HepG2 (cell line): ENCODE measurements around the gene TMEM38A. TPM values are rescaled to one million over a fixed set of nuclear protein-coding genes. Genes with fewer than 3 reads are reported as not detected.
A peak's percentile ranks its signal among the peaks of the same experiment; 100 is the strongest.

Experiments
- ATAC-seq: fragments of 200-7000 bp; cut with Tn5 transposase; 3 replicates; pipeline ENCODE4 v1.9.1; 2020; ENCODE audit warnings: mild to moderate bottlenecking, moderate library complexity
- BruUV-seq: library from RNA; stranded (reverse); fragments of 400-500 nt; replicated peaks from 2 replicates; lab custom pipeline; 2021; lab: Mats Ljungman, UMichigan
- CTCF ChIA-PET: fragments of 300-600 bp; formaldehyde crosslinking; extraction: SDS; loops from one replicate; lab custom pipeline; 2021; ENCODE audit warnings: low total read pairs, inconsistent platforms, low intra/inter-chr PET ratio; lab: Yijun Ruan, JAX
- POLR2A ChIA-PET: fragments of 350-600 bp; sonication (Branson Sonifier 250); formaldehyde crosslinking; loops from one replicate; lab custom pipeline; 2020; ENCODE audit warnings: antibody characterized with exemption, inconsistent platforms; lab: Yijun Ruan, JAX
- DNase-seq: peaks from one replicate; pipeline ENCODE4 v3.0.0-alpha.2; 2015; ENCODE audit warnings: low spot score
- FAIRE-seq: peaks from 3 replicates; lab custom pipeline; 2011; peaks lifted over from hg19 to GRCh38; lab: Jason Lieb, UNC
- H2AFZ ChIP-seq: one replicate; pipeline ENCODE4 v1.6.1; 2011; ENCODE audit warnings: low read length, inconsistent platforms
- H3K27ac ChIP-seq: fragments of 300-600 bp; 3 replicates; pipeline ENCODE4 v1.8.0; 2011; ENCODE audit warnings: mixed run types, mild to moderate bottlenecking, mixed read lengths, low read length, inconsistent platforms; ENCODE audit not compliant: insufficient read depth; ENCODE audit errors: extremely low read length
- H3K27me3 ChIP-seq, 2 experiments: fragments of 200-600 bp in 1 of 2; 2 replicates in 1 of 2; 3 replicates in 1 of 2; pipeline versions ENCODE4 v1.6.0 to v1.8.0; 2011; ENCODE audit warnings: low read length in 2 of 2, mild to moderate bottlenecking in 2 of 2, moderate library complexity in 2 of 2, inconsistent platforms in 1 of 2; ENCODE audit not compliant: insufficient read depth in 2 of 2, control insufficient read depth in 1 of 2
- H3K36me3 ChIP-seq, 2 experiments: fragments of 200-600 bp in 1 of 2; replicated peaks in 1 of 2; 2 replicates in 1 of 2; 3 replicates in 1 of 2; pipeline versions ENCODE4 v1.5.1 to v1.8.0; 2011; ENCODE audit warnings: low read length in 2 of 2, inconsistent platforms in 1 of 2; ENCODE audit not compliant: insufficient read depth in 2 of 2, control insufficient read depth in 1 of 2
- H3K4me1 ChIP-seq: 2 replicates; pipeline ENCODE4 v1.5.1; 2012; ENCODE audit warnings: low read length, inconsistent platforms; ENCODE audit not compliant: insufficient read depth
- H3K4me2 ChIP-seq: 2 replicates; pipeline ENCODE4 v1.6.0; 2011; ENCODE audit warnings: low read depth, low read length, inconsistent platforms
- H3K4me3 ChIP-seq, 3 experiments: fragments of 200-600 bp in 1 of 3; sonication (generic), shearing (Covaris generic) in 1 of 3; replicated peaks in 1 of 3; 2 replicates each; pipeline ENCODE4 v1.5.1; 2011 to 2016; ENCODE audit warnings: low read length in 3 of 3, inconsistent platforms in 2 of 3, low read depth in 2 of 3, mild to moderate bottlenecking in 2 of 3, control low read depth in 1 of 3, mixed read lengths in 1 of 3; ENCODE audit not compliant: insufficient read depth in 1 of 3
- H3K79me2 ChIP-seq: one replicate; pipeline ENCODE4 v1.6.1; 2011; ENCODE audit warnings: low read length, inconsistent platforms; ENCODE audit not compliant: insufficient read depth
- H3K9ac ChIP-seq: 2 replicates; pipeline ENCODE4 v1.6.0; 2011; ENCODE audit warnings: mild to moderate bottlenecking, low read depth, low read length, inconsistent platforms; ENCODE audit not compliant: insufficient read depth
- H3K9me3 ChIP-seq: 2 replicates; pipeline ENCODE4 v1.5.1; 2012; ENCODE audit warnings: mild to moderate bottlenecking, low read length
- H4K20me1 ChIP-seq: 2 replicates; pipeline ENCODE4 v1.6.0; 2011; ENCODE audit warnings: inconsistent platforms, mild to moderate bottlenecking, low read length, moderate library complexity; ENCODE audit not compliant: insufficient read depth
- ARID2 ChIP-seq: sonication (generic); formaldehyde crosslinking; IDR thresholded peaks from 2 replicates; pipeline ENCODE4 v1.8.1; 2022; ENCODE audit warnings: mild to moderate bottlenecking, missing genetic modification reagents, borderline replicate concordance
- MYNN ChIP-seq: sonication (generic); formaldehyde crosslinking; IDR thresholded peaks from 2 replicates; pipeline ENCODE4 v1.4.0; 2020; ENCODE audit warnings: mild to moderate bottlenecking, low read depth, missing genetic modification reagents
- NBN ChIP-seq: fragments of 450-650 bp; conservative IDR thresholded peaks from 2 replicates; pipeline ENCODE4 v1.6.1; 2017
- NFIC ChIP-seq: IDR thresholded peaks from 2 replicates; pipeline ENCODE4 v1.6.1; 2012; ENCODE audit warnings: mild to moderate bottlenecking, low read length, inconsistent platforms
- PAX8 ChIP-seq: sonication (generic); formaldehyde crosslinking; IDR thresholded peaks from 2 replicates; pipeline ENCODE4 v1.8.0; 2022; ENCODE audit warnings: mild to moderate bottlenecking, missing genetic modification reagents, borderline replicate concordance
- RBM39 ChIP-seq: fragments of 200-400 bp; formaldehyde crosslinking; IDR thresholded peaks from one replicate; pipeline ENCODE4 v1.6.1; 2018; ENCODE audit warnings: antibody characterized with exemption, mild to moderate bottlenecking, low read depth, low read length; ENCODE audit not compliant: poor library complexity, severe bottlenecking
- ZHX1 ChIP-seq: sonication (generic); formaldehyde crosslinking; IDR thresholded peaks from 2 replicates; pipeline ENCODE4 v1.8.1; 2022; ENCODE audit warnings: low read depth, mild to moderate bottlenecking, missing genetic modification reagents
- ZMYM2 ChIP-seq: sonication (generic); formaldehyde crosslinking; IDR thresholded peaks from 2 replicates; pipeline ENCODE4 v1.8.0; 2022; ENCODE audit warnings: mild to moderate bottlenecking, missing genetic modification reagents
- ZNF224 ChIP-seq: sonication (generic); formaldehyde crosslinking; IDR thresholded peaks from 2 replicates; pipeline ENCODE4 v1.5.0; 2020; ENCODE audit warnings: mild to moderate bottlenecking, missing genetic modification reagents
- ZNF747 ChIP-seq: sonication (generic); formaldehyde crosslinking; IDR thresholded peaks from 2 replicates; pipeline ENCODE4 v1.8.1; 2023; ENCODE audit warnings: missing genetic modification reagents, mild to moderate bottlenecking, borderline replicate concordance
- ZNF816 ChIP-seq: sonication (generic); formaldehyde crosslinking; IDR thresholded peaks from 2 replicates; pipeline ENCODE4 v1.8.0; 2022; ENCODE audit warnings: missing genetic modification reagents, mild to moderate bottlenecking, borderline replicate concordance
- WGBS: methylation state at CpG from one replicate; pipeline ENCODE4 v1.1.6; 2017; ENCODE audit warnings: low lambda C conversion rate; 5-methylcytosine and 5-hydroxymethylcytosine counted together
- in situ Hi-C: cut with HindIII; loops from 2 replicates; pipeline ENCODE4 v1.10.0; 2017; ENCODE audit warnings: low pct_unique_long_range_greater_than_20kb; ENCODE audit not compliant: extremely low pct_ligation_motif_present
- intact Hi-C: fragments of 100-400 bp; cut with micrococcal nuclease; formaldehyde crosslinking; loops from one replicate; pipeline ENCODE4 v1.10.0; 2022; ENCODE audit not compliant: unreplicated experiment
- polyA plus RNA-seq, 8 experiments: library from polyadenylated mRNA; depleted of rRNA in 3 of 8; stranded (reverse) in 7 of 8; unstranded in 1 of 8; fragments of >200 nt; fragmentation: Illumina TruSeq in 4 of 8; extraction: Trizol in 4 of 8; gene quantifications; 2 replicates each; pipeline versions ENCODE4 v1.2.1 to v1.2.3, GENCODE V29; 2011 to 2016; ENCODE audit warnings: low read depth in 4 of 8, missing spikeins in 1 of 8, mixed read lengths in 1 of 8; ENCODE audit not compliant: insufficient read depth in 1 of 8
- total RNA-seq, 5 experiments: library from RNA; depleted of rRNA; stranded (reverse); fragments of >200 nt; fragmentation: Illumina TruSeq; extraction: Trizol; gene quantifications; 2 replicates each; pipeline ENCODE4 v1.2.3, GENCODE V29; 2016; ENCODE audit warnings: low read depth in 1 of 5
- TF ChIP-seq, protein P1 (sequence below): sonication (generic); formaldehyde crosslinking; IDR thresholded peaks from 2 replicates; pipeline ENCODE4 v1.5.0; 2020; ENCODE audit warnings: mild to moderate bottlenecking, missing genetic modification reagents
- TF ChIP-seq, protein P2 (sequence below): sonication (generic); formaldehyde crosslinking; IDR thresholded peaks from 2 replicates; pipeline ENCODE4 v1.8.1; 2023; ENCODE audit warnings: missing genetic modification reagents, mild to moderate bottlenecking, borderline replicate concordance
- TF ChIP-seq, protein P3 (sequence below): sonication (generic); formaldehyde crosslinking; IDR thresholded peaks from 2 replicates; pipeline ENCODE4 v1.8.1; 2023; ENCODE audit warnings: mild to moderate bottlenecking, inconsistent platforms, moderate library complexity, missing genetic modification reagents, borderline replicate concordance
- TF ChIP-seq, protein P4 (sequence below): sonication (generic); formaldehyde crosslinking; IDR thresholded peaks from 2 replicates; pipeline ENCODE4 v1.8.0; 2022; ENCODE audit warnings: mild to moderate bottlenecking, missing genetic modification reagents; ENCODE audit not compliant: insufficient replicate concordance
- TF ChIP-seq, protein P5 (sequence below): IDR thresholded peaks from 2 replicates; pipeline ENCODE4 v1.6.1; 2012; ENCODE audit warnings: inconsistent platforms

TMEM38A gene
- total and polyA plus RNA-seq, 2 of the 13 experiments (the other 11 are each of a cell fraction or from before 2014, with no cell fraction given): 4.8 to 6.8 TPM

- intact Hi-C loops (no loop called here), in situ Hi-C loops (no loop called here)
- Histone ChIP-seq H3K27me3 (no peaks in the 10 kb centered on the region; a peak in 1 of 5 replicates), H3K27ac (peak overlapping the region; percentile 90), H3K4me3 (peak overlapping the region; percentile 87 to 99 (median 98)), H3K36me3 (peaks cover 19 to 37% of the 10 kb centered on the region in 2 experiments), H3K4me2 (peak overlapping the region; percentile 99), H3K9me3 (no peaks in the 10 kb centered on the region), H3K79me2 (peaks cover 32% of the 10 kb centered on the region), H4K20me1 (peaks cover 22% of the 10 kb centered on the region), H2AFZ (no peak overlapping the region), H3K4me1 (peaks cover 47% of the 10 kb centered on the region), H3K9ac (peak overlapping the region; percentile 86)
- peak; percentile 12; the same call in 2 of the 3 replicates for ATAC-seq
- no peak for FAIRE-seq
- no peak for DNase-seq
- POLR2A ChIA-PET: interaction anchor here (1.1 to 2.4 kb wide), 4 partner anchors 17 to 195 kb away, joined by 3 to 9 read pairs (median 4); partner anchors contain the start of genes C19orf44 and CALR3
- BruUV-seq: TSS peak; percentile 61
- CTCF ChIA-PET: no interaction called here
- WGBS: 0% methylated on average over 14 of the region's 14 CpGs
- TF ChIP-seq, protein P1, sequence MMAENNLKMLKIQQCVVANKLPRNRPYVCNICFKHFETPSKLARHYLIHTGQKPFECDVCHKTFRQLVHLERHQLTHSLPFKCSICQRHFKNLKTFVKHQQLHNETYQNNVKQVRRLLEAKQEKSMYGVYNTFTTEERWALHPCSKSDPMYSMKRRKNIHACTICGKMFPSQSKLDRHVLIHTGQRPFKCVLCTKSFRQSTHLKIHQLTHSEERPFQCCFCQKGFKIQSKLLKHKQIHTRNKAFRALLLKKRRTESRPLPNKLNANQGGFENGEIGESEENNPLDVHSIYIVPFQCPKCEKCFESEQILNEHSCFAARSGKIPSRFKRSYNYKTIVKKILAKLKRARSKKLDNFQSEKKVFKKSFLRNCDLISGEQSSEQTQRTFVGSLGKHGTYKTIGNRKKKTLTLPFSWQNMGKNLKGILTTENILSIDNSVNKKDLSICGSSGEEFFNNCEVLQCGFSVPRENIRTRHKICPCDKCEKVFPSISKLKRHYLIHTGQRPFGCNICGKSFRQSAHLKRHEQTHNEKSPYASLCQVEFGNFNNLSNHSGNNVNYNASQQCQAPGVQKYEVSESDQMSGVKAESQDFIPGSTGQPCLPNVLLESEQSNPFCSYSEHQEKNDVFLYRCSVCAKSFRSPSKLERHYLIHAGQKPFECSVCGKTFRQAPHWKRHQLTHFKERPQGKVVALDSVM (CRISPR knock-in tag): no peak
- TF ChIP-seq ZNF816 (CRISPR knock-in tag) (no peak), ZNF747 (no peak), NBN (no peak), ZNF224 (CRISPR knock-in tag) (0 out of 2 replicates have a peak, but pooled peaks have one; percentile 16), ZMYM2 (CRISPR knock-in tag) (no peak), ARID2 (CRISPR knock-in tag) (no peak; the same call in 1 of the 2 replicates), NFIC (no peak), PAX8 (CRISPR knock-in tag) (no peak), RBM39 (no peak), MYNN (no peak), ZHX1 (CRISPR knock-in tag) (no peak)
- TF ChIP-seq, protein P2, sequence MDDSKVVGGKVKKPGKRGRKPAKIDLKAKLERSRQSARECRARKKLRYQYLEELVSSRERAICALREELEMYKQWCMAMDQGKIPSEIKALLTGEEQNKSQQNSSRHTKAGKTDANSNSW: no peak
- TF ChIP-seq, protein P3, sequence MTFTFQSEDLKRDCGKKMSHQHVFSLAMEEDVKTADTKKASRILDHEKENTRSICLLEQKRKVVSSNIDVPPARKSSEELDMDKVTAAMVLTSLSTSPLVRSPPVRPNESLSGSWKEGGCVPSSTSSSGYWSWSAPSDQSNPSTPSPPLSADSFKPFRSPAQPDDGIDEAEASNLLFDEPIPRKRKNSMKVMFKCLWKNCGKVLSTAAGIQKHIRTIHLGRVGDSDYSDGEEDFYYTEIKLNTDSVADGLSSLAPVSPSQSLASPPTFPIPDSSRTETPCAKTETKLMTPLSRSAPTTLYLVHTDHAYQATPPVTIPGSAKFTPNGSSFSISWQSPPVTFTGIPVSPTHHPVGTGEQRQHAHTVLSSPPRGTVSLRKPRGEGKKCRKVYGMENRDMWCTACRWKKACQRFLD (CRISPR knock-in tag): no peak
- TF ChIP-seq, protein P4, sequence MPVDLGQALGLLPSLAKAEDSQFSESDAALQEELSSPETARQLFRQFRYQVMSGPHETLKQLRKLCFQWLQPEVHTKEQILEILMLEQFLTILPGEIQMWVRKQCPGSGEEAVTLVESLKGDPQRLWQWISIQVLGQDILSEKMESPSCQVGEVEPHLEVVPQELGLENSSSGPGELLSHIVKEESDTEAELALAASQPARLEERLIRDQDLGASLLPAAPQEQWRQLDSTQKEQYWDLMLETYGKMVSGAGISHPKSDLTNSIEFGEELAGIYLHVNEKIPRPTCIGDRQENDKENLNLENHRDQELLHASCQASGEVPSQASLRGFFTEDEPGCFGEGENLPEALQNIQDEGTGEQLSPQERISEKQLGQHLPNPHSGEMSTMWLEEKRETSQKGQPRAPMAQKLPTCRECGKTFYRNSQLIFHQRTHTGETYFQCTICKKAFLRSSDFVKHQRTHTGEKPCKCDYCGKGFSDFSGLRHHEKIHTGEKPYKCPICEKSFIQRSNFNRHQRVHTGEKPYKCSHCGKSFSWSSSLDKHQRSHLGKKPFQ (CRISPR knock-in tag): no peak
- TF ChIP-seq, protein P5, sequence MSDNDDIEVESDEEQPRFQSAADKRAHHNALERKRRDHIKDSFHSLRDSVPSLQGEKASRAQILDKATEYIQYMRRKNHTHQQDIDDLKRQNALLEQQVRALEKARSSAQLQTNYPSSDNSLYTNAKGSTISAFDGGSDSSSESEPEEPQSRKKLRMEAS: 0 out of 2 replicates have a peak, but pooled peaks have one; percentile 2
Observed at GRCh38 chr19:16659464-16659831, 1.5 kb upstream of the TMEM38A start.
